GM18499 (cell line): ENCODE data around the gene ENG.

Experiments
- ATAC-seq: cut with Tn5 transposase; IDR thresholded peaks from one replicate; pipeline ENCODE4 v1.9.1; 2021; ENCODE audit warnings: moderate number of reproducible peaks; ENCODE audit not compliant: insufficient read depth, unreplicated experiment

ENG gene

DNA sequence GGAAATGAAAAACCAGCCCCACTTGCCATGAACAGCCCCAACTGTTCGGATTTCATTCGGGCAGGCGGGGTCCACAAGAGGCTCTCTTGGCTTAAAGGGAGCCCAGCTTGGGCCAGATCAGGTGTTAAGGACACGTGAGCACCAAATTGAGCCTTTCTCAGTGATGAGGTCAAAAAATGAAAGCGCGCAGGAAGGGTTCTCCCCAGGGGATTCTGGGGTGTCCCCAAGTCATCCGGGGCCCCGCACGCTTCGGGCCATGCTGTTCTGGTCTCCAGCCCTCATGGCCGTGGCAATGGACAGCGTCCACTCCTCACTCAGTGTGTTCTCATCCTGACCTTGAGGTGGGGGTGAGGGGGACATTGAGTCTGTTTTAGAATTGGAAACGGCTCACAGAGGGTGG, 12.1 kb upstream of the ENG start:
- no peak for ATAC-seq

DNA sequence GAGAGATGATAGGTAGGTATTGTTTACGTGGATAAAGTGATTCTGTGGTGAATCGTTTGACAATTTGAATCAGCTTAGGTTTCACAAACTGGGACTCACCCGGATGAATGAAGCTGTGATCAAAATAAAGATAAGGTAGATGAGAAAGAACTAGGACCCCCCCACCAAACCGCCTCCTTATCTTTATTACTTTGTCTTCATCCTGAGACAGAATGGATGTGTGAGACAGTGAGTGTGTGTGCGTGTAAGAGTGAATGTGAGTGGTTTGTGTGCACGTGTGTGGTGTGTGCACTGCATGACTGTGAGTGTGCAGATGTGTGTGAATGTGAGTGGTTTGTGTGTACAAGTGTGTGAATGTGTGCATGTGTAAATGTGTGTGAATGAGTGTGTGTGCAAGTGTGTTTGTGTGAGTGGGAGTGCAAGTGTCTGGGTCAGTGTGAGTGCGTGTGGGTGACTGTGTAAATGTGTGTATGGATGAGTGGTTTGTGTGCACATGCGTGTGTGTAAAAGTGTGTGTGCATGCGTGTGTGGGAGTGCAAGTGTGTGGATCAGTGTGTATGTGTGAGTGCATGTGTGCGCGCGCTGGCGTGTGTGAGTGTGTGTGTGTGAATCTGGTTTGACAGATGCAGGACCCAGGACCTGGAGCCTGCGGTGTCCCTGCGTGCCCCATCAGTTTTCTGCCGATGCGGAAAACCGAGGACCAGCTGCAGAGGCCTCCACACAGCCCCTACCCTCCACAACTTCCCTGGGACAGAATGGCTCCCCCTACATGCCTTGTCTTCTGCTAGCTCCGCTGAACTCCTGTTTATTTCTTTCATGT, 11.4 kb upstream of the ENG start:
- ATAC-seq, result no peak

DNA sequence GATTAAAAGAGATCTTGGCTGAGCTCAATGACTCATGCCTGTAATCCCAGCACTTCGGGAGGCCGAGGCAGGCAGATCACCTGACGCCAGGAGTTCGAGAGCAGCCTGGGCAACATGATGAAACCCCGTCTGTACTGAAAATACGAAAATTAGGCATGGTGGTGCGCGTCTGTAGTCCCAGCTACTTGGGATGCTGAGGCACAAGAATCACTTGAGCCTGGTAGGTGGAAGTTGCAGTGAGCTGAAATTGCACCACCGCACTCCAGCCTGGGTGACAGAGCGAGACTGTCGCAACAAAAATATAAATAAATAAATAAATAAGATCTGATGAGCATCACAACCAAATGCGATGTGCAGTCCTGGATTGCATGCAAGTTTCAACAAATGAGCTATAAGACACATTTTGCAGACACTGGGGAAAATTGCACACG, 8.7 kb upstream of the ENG start:
- no peak for ATAC-seq

DNA sequence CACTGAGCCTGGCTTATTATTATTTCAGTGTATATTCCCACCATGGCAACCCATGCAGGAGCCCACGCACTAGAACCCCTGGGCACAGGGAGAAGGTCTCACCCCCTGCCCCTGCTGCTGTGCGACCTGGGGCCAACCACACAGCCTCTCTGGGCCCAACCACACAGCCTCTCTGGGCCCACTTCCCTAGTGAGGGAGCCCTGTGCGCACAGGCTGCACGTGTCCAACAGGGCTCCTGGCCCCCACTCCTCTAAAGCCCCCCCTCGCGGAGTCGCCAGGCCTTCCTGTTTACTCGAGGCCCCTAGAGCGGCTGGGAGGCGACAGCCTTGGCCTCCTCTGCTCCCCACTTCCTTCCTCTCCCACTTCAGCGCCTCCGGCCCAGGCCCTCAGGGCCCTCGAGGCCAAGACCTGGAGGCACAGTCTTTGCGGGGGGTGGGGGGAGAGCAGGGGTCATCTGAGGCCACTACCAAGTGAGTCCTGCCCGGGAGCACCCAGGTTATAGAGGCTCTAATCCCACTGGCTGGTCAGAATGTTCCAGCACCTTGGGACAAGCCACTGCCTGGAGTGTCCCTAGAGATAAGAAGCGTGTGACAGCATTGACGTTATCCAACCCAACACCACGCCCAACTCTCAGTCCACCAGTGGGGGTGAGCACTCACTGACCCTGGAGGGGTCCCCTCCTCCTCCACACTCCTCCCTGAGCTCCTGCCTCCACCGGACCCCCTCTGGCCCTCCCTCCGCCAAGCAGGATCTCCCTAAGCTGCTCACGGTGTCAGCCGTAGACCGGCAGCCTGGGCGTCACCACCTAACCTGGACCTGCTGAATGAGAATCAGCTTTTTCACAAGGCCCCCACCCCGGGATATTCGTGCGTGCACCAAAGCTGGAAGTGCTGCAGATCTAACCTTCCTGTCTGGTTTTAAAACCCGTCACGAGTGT, 7.9 kb upstream of the ENG start:
- no peak for ATAC-seq

DNA sequence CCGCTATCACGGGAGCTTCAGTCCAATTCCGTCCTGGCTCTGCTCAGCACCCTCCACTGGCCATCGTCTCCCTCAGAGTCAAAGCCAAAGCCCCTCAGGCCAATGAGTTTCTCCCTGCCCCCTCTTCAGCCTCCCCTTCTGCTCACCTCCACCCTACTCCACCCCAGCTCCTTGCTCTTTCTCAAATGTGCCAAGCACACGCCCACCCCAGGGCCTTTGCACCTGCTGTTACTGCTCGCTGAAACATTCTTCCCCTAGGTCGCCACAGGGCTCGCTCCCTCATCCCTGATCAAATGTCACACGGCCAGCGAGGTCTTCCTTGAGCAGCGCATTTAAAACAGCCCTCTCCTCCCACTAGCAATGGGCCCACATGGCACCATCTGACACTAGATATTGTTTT, 6.3 kb upstream of the ENG start:
- ATAC-seq, result no peak

DNA sequence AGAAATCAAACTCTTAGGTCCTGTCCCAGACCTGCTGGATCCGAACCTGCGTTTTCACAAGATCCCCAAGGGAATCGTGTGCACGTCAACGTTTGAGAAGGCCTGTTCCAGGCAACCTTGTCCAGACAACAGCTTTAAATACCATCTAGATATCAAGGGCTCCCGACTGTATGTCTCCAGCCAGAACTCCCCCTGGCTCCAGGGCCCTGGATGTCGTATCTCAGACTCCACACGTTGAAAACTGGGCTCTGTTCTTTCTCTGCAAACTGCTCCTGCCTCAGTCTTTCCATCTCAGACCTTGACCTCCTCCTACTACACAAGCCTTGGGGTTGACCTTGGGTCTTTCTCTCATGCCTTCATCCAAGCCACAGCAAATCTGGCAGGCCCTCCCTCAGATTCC, 5.8 kb upstream of the ENG start:
- ATAC-seq, result no peak

DNA sequence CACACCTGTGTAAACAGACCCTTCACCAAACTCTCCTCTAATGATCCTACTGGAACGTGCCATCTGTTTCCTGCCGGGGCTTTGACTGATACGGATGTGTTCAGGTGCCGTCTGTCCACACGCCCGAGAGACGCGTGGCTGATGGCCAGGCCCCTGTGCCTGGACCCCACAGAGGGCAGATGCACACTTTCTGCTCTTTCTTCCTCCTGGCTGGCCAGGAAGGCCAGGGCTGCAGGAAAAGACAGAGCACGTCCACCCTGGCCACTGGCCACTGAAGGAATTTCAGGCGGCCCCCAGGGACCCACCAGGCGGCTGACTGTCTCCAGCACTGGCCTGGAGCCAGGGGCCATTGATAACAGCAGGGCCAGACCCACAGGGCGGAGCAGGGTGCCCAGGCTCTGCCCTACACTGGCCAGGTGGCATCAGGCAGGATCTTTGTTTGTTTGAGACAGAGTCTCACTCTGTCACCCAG, 3.6 kb upstream of the ENG start:
- ATAC-seq, result no peak

DNA sequence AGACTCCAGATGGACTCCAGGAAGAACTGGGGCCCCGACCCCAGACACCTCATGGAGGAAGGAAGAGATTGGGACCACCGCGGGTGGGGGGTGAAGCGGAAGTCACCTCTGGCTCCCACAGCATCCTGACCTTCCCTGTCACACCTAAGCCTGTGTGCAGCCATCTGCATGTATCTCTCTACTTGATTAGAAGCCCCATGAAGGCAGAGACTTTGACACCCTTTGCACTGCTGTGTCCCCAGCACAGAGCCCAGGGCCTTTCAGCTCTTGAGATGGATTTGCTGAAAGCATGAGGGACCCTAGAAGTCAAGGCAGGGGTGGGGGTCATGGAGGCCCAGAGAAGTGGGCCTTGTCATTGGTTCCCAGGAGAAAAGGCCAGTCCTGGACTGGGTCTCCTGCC, 2.8 kb upstream of the ENG start:
- ATAC-seq, result no peak

DNA sequence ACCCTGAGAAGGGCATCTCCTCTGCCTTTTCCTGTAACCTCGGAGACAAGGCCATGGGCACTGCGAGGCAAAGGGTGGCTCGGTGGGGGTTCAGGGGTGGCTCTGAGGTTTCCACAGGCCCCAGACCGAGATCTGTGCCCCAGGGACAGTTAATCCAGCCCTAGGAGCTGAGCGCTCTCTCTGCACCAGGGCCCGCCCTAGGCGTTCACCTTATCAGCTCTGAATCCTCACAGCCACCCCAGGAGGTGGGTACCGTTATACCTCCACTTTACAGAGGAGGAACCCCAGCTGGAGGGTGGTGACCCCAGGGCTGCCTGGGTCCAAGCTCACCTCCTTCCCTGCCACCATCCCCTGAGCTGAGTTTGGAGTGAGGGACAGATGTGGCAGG, 2.3 kb upstream of the ENG start:
- no peak for ATAC-seq

DNA sequence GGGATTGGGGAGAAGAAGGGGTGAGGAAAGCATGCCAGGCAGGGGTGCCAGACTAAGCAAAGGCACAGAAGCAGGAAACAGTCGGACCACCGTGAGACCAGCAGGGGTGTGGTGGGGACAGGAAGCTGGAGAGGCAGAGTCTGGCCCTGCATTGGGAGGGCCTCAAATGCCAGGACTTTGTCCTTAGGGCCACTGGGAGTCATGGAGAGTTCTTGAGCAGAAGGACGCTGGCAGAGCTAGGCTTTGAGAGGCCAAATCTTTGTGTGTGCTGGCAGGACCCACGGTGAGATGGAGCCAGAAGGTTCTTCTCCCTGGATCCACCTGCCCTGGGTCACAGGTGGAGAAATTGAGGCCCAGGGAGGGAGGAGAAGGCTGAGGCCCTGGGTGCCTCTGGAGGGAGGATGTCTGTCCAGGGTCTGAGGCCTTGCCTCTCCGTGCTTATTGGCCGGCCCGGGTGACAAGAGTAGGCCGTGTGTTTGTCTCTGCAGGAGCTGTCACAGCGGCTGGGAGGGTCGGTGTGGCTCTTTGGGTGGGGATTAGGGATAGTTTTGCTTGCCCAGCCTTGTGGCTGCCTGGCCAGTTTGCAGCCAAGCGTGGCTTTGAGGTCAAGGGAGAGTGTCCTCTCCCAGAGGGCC, 1.8 kb upstream of the ENG start:
- no peak for ATAC-seq

DNA sequence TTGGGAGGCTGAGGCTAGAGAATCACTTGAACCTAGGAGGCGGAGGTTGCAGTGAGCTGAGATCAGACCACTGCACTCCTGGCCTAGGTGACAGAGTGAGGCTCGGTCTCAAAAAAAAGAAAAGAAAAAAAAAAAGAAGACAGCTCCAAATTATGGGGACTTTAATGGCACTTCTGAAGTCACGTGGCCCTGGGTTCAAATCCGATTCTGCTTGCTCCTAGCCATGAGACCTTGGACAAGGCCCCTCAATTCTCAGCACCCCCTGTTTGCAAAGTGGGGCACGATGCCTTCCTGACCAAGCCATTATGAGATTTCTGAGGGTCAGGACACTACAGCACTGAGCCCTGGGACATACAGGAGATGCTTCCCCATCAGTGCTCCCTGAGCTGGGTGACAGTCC, 1.1 kb upstream of the ENG start:
- ATAC-seq, result no peak

DNA sequence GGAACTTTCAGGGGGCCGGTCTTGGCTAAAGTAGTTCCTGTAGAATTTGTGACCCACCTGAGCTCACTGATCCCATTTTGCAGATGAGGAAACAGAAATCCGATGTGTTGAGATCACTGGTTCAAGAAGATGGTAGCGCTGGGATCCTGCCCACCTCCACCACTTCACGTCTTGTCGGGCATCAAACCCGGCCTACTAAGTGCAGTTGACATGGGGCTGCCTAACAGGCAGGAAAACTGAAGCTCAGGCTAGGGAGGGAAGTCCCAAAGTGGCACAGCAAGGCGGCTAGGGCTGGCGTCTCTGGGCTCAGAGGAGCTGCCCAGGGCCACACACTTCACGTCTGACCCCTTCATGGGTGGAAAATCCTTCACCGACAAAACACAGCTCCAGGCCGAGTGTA, 502 bp upstream of the ENG start:
- no peak for ATAC-seq

DNA sequence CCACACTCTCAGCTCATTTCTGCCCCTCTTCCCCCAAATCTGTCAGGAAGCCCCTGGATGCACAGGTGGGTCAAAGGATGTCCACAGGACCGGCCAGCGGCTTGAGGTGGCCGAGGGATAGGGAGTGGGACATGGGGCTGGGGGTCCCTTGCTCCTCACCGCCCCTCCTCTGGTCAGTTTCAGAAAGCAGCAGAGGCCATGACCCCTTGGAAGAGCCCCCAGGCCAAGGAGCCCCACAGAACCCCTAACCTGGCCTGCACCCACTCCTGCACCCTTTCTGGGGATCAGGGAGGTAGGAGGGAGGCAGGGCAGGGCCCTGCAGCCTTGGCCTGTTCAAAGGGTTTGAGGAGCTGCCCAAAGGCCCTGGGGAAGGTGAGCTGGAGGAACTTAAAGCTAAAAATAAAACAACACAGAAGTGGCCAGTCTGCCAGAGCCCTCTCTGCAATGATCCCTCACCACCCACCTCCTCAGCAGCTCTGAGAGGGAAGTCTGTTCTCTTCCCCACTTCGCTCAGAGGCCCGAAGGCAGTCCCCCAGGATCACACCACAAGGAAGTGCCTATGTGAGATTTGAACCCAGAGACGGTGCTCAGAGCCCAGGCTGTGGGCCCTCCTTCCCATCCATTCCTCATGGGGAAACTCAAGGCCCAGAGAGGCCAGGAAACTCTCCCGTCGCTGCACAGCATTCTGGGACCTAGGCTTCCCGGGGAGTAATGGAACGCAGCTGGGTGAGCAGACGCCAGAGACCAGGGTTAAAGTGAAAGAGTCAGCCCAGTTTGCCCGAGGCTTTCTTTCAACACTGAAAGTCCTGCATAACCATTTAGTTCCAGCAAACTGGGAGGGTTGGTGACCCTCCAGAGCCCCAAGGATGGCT, 910 bp downstream of the ENG start:
- ATAC-seq, result no peak

DNA sequence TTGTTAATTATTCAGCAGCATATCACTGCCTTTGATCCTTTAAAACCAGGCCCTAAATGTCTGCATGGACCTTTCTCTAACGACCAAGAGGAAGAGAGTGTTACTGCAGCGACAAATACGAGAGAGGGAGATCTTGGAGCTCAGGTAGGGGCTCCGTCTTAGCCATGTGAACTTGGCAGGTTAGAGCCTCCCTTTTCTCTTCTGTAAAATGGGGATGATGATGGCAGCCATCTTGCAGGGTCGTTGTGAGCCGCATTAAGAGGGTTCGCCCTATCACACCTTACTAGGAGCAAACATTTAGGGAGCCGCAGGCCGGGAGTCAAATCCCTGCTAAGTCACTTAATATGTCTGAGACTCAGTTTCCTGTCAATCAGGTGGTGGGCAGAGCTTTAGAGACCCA, 1.6 kb downstream of the ENG start:
- no peak for ATAC-seq

DNA sequence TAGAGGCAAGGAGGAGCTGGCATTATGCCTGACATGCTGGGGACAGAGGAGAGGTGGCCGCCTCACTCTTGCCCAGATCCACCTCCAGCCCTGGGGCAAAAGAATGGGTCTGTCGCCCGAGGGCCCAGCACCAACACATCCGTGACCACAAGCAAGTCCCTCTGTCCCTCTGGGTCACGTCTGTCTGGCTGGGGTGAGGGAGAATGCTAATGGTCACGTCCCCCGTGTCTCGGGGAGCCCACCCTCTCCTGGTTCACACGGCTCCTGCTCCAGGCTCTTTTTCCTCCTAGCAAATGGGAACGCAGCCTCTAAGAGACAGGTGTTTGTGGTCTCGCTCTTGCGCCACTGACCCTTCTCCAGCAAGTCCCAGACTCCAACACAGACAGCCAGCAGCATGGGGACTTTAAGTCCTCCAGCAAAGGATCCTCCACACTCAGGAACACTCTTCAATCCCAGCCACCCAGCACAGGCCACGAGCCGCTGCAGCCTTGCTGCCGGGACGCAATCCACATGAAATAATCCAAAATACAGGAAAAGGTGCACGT, 4.1 kb downstream of the ENG start:
- no peak for ATAC-seq

DNA sequence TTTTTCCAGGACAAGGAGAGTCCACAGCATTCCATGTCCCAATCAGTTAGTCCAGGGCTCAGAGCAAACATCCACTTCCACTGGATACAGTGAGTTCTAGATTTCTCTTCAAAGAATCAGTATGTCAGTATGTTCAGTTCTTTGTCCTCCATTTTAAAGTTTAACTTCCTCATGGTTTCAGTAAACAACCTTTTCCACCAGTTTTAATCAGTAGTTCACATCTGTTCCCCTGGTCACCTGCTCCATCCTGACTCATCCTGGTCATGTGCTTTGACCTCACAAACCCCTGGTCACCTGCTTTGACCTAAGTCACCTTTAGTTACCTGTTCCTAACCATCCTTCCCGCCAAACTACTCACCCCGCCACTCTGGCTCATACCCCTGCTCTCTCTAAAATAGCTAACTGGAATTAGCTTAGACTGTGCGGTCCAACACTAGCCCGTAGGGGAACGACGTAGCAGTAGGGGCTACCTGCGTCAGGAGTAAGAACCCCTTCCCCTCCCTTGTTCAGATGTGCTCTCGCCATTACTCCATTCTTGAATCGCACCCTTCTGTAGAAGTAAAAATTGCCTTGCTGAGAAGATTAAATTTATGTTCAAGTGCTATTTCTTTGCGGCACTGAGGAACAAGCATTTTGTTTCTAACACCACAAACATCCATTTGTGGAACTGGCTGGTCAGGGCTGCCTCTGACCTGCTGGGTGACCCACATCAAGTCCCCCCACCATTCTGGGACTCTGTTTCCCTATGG, 5.5 kb downstream of the ENG start:
- no peak for ATAC-seq

DNA sequence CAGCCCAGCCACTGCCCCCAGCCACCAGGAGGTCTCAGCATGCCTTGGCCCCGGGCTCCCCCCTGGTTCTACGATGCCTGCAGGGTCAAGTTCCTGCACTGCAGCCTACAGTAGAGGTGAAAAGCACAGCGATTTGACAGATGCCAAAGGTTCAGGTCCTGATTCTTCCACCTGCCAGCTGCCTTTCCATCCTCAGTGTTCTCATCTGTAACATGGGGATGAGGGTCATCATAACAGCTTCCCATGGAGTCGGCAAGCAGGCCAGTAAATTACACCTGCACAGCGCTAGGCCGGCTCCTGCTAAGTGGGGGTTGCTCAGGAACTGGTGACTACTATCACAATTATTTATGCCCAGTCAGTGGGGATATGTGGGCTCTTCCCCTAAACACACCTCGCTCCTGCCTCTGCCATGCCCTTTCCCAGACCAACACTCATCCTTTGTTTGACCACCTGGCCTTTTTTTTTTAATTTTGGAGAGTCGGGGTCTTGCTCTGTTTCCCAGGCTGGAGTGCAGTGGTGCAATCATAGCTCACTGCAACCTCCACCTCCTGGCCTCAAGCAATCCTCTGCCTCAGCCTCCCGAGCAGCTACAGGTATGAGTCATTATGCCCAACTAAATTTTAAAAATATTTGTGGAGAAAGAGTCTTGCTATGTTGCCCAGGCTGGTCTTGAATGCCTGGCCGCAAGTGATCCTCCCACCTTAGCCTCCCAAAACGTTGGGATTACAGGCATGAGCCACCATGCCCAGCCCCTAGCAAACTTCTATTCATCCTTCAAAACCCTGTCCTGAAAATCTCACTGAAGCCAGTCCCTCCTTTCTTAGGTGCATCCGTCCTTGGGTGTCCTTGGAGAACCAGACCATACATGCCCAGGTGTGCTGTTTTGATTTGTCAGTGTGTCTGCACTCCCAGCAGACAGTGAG, 6.4 kb downstream of the ENG start:
- ATAC-seq, result no peak

DNA sequence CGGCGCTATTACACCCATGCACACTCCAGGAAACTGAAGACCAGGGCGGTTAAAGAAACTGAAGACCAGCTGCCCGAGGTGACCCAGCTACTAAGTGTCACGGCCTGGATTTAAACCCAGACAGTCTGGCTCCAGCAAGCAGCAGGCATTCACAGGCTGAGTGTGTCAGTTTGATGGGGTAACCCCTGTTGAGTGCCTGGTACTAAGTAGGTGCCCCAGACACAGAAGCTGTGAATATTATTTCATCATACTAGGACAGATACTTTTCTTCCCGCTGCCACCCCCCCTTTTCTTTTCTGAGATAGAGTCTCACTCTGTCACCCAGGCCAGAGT, 7.3 kb downstream of the ENG start:
- no peak for ATAC-seq
